GM06990 (cell line): ENCODE measurements around the gene DNAJA3.

ENCODE experiments used
- DNase-seq: peaks from one replicate; pipeline ENCODE4 v3.0.0-alpha.2; 2011; ENCODE audit not compliant: insufficient read length; ENCODE audit errors: extremely low read depth
- H3K27me3 ChIP-seq: replicated peaks from 2 replicates; pipeline ENCODE4 v1.6.0; 2011; ENCODE audit warnings: low read length; ENCODE audit not compliant: control insufficient read depth, insufficient read depth
- H3K36me3 ChIP-seq: 2 replicates; pipeline ENCODE4 v1.5.1; 2011; ENCODE audit warnings: low read length; ENCODE audit not compliant: control insufficient read depth, insufficient read depth
- H3K4me3 ChIP-seq: replicated peaks from 2 replicates; pipeline ENCODE4 v1.5.1; 2011; ENCODE audit warnings: low read depth, mild to moderate bottlenecking, control low read depth, low read length
- TF ChIP-seq, protein P1 (sequence below): IDR thresholded peaks from 2 replicates; pipeline ENCODE4 v1.5.1; 2011; ENCODE audit warnings: low read length, control low read depth, mild to moderate bottlenecking, inconsistent platforms; ENCODE audit not compliant: insufficient read depth, poor library complexity, severe bottlenecking

DNAJA3 gene

GRCh38 chr16:4499196-4499555 lies 73.5 kb downstream of the DNAJA3 start:
- Histone ChIP-seq H3K36me3 (peaks cover 3% of the 10 kb centered on the region; the same call in 1 of the 2 replicates), H3K27me3 (no peaks in the 10 kb centered on the region), H3K4me3 (no peak overlapping the region)
- TF ChIP-seq, protein P1, sequence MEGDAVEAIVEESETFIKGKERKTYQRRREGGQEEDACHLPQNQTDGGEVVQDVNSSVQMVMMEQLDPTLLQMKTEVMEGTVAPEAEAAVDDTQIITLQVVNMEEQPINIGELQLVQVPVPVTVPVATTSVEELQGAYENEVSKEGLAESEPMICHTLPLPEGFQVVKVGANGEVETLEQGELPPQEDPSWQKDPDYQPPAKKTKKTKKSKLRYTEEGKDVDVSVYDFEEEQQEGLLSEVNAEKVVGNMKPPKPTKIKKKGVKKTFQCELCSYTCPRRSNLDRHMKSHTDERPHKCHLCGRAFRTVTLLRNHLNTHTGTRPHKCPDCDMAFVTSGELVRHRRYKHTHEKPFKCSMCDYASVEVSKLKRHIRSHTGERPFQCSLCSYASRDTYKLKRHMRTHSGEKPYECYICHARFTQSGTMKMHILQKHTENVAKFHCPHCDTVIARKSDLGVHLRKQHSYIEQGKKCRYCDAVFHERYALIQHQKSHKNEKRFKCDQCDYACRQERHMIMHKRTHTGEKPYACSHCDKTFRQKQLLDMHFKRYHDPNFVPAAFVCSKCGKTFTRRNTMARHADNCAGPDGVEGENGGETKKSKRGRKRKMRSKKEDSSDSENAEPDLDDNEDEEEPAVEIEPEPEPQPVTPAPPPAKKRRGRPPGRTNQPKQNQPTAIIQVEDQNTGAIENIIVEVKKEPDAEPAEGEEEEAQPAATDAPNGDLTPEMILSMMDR = no peak
- DNase-seq = no peak

GRCh38 chr16:4500272-4500671 lies 74.6 kb downstream of the DNAJA3 start:
- no peak for DNase-seq
- TF ChIP-seq, protein P1 = no peak

DNA sequence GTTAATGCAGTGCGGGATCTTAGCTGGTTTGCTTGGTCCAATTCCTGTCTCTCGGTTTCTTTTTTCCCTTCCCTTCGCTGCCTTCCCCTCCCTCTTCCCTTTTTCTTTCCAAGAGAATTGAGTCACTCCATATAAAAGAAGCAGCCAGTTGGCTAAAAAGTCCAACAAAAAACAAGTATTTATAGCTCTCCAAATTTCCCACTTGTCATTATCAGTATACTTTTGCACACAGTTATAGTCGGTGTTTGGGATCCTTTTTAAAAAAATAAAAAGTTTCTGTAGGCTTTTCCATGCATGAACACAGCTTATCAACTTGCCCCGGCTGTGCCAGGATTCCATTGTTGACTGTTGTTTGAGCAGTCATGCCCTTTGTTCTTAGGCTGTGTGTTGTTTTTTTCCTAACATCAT lies 75.4 kb downstream of the DNAJA3 start:
- no peaks in the 10 kb centered on the region for H3K27me3 ChIP-seq
- H3K36me3 ChIP-seq = peaks cover 3% of the 10 kb centered on the region; the same call in 1 of the 2 replicates
- no peak for DNase-seq
- H3K4me3 ChIP-seq = no peak overlapping the region
- TF ChIP-seq, protein P1 = no peak

More at GRCh38 chr16:4500272-4500671, 74.6 kb downstream of the DNAJA3 start:
- Histone ChIP-seq H3K4me3 (no peak overlapping the region), H3K36me3 (peaks cover 3% of the 10 kb centered on the region; the same call in 1 of the 2 replicates), H3K27me3 (no peaks in the 10 kb centered on the region)

DNA sequence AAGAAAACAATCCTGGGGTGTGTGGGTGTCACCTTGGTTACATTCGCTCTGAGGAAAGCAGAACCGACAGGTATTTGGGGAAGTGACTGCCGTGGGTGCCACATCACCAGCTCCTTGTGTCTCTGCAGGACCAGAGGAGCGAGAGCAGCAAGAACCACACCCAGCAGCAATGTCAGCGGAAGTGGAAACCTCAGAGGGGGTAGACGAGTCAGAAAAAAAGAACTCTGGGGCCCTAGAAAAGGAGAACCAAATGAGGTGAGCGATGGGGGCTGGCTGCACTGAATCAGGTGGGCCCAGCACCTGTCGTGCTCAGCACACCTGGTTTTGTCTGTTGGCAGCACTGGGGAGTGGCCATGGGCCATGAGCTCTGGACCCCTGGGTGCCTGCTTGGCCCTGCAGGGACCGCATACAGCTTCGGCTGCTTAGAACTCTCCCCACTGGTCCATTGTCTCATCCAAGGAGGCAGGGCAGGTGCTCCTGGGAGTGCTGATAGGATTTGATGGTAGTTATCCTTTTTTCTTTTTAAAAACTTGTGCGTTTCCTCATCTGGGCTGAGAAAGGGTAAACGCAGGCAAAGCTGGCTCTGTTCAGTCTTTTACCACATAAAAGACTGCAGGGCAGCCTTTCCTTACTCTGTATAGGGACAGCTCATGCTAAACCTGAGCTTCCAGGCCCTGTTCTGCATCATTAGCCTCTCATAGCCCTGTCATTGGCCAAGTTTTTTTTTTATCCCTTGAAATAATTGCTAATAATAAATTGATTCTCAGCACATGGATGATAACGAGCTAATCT lies 79.9 kb downstream of the DNAJA3 start:
- peak; percentile 76 for DNase-seq
- Histone ChIP-seq H3K4me3 (peak overlapping the region; percentile 23; the same call in 1 of the 2 replicates), H3K36me3 (peaks cover 26% of the 10 kb centered on the region), H3K27me3 (no peaks in the 10 kb centered on the region)
- TF ChIP-seq, protein P1 = no peak
